SK-N-MC (cell line): ENCODE measurements around the gene NEIL1.

ENCODE experiments used
- DNase-seq: peaks from one replicate; pipeline ENCODE4 v3.0.0-alpha.2; 2011; ENCODE audit warnings: low read depth, low spot score
- H3K27ac ChIP-seq: fragments of 200-600 bp; sonication (generic); 2 replicates; pipeline ENCODE4 v1.5.1; 2016; ENCODE audit warnings: mixed run types
- H3K36me3 ChIP-seq: fragments of 200-600 bp; sonication (generic); 2 replicates; pipeline ENCODE4 v1.6.1; 2017; ENCODE audit warnings: antibody characterized with exemption, low read length, mixed read lengths; ENCODE audit not compliant: insufficient read depth
- H3K4me3 ChIP-seq: fragments of 200-600 bp; sonication (generic); 2 replicates; pipeline ENCODE4 v1.5.1; 2016
- H3K9ac ChIP-seq: fragments of 200-600 bp; sonication (generic); 2 replicates; pipeline ENCODE4 v1.8.0; 2017; ENCODE audit warnings: mixed run types, mixed read lengths; ENCODE audit not compliant: insufficient read length
- H3K9me3 ChIP-seq: fragments of 200-600 bp; sonication (generic); 2 replicates; pipeline ENCODE4 v1.6.1; 2017; ENCODE audit warnings: low read depth, mild to moderate bottlenecking, antibody characterized with exemption, low read length, moderate library complexity, mixed read lengths
- EZH2 ChIP-seq: fragments of 200-600 bp; sonication (generic); IDR thresholded peaks from one replicate; pipeline ENCODE4 v1.6.1; 2017; ENCODE audit warnings: antibody characterized with exemption
- FOXP2 ChIP-seq: optimal IDR thresholded peaks from 2 replicates; pipeline ENCODE3; 2011; ENCODE audit warnings: mild to moderate bottlenecking, moderate library complexity; ENCODE audit not compliant: insufficient read depth; ENCODE audit errors: extremely low read length, control extremely low read depth
- POLR2AphosphoS5 ChIP-seq: IDR thresholded peaks from 2 replicates; pipeline ENCODE4 v1.6.1; 2012; ENCODE audit warnings: mild to moderate bottlenecking, low read depth, low read length, borderline replicate concordance

NEIL1 gene

DNA sequence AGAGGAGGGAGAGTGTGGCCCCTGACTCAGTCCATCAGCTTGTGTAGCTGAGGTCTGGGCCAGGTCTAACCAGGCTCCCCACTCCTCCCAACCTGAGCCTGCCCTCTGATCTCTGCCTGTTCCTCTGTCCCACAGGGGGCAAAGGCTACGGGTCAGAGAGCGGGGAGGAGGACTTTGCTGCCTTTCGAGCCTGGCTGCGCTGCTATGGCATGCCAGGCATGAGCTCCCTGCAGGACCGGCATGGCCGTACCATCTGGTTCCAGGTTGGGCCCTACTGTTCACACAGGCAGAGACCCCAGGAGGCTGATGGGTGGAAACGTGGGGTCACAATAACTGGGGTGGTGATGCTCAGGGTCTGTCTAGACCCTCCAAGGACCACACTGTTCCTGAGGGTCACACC, 6.8 kb downstream of the NEIL1 start:
- Histone ChIP-seq H3K4me3 (no peak overlapping the region), H3K36me3 (no peaks in the 10 kb centered on the region), H3K27ac (no peak overlapping the region), H3K9ac (no peak overlapping the region), H3K9me3 (no peaks in the 10 kb centered on the region)
- no peak for DNase-seq
- TF ChIP-seq FOXP2 (no peak), EZH2 (no peak), POLR2AphosphoS5 (no peak; the same call in 1 of the 2 replicates)

- Histone ChIP-seq H3K36me3 (no peaks in the 10 kb centered on the region), H3K4me3 (no peak overlapping the region), H3K9ac (no peak overlapping the region), H3K9me3 (no peaks in the 10 kb centered on the region), H3K27ac (no peak overlapping the region)
- no peak for TF ChIP-seq EZH2
- no peak for TF ChIP-seq POLR2AphosphoS5
- no peak for TF ChIP-seq FOXP2
- no peak for DNase-seq
These were observed 7.6 kb downstream of the NEIL1 start for GRCh38 chr15:75354454-75354853.

- no peak overlapping the region for H3K27ac ChIP-seq
- no peak overlapping the region for H3K4me3 ChIP-seq
- H3K9ac ChIP-seq = no peak overlapping the region
- no peaks in the 10 kb centered on the region for H3K36me3 ChIP-seq
- DNase-seq = no peak
- no peaks in the 10 kb centered on the region for H3K9me3 ChIP-seq
- TF ChIP-seq POLR2AphosphoS5 = no peak
- TF ChIP-seq FOXP2 = no peak
These were observed 8.5 kb downstream of the NEIL1 start for GRCh38 chr15:75355369-75355768.

DNA sequence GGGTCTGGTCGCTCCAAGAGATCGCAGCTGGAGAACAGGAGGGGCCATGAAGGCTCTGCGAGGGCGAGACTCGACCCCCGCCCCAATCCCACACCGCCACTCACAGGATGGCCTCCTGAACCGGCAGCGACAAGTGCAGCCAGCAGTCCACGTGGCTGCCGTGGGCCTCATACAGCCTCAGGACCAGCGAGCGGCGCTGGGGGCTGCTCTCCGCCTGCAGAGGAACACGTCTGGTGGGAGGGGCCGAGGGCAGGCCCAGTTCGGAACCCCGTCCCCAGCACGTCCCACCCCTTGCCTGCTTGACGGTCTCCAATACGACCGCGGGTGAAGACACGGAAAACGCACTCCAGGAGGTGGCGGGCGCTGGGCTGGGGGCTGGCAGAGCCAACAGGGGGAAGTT, 9.2 kb downstream of the NEIL1 start:
- Histone ChIP-seq H3K4me3 (no peak overlapping the region), H3K9me3 (no peaks in the 10 kb centered on the region), H3K36me3 (no peaks in the 10 kb centered on the region), H3K27ac (no peak overlapping the region), H3K9ac (no peak overlapping the region)
- no peak for TF ChIP-seq EZH2
- no peak for TF ChIP-seq FOXP2
- DNase-seq = no peak

DNA sequence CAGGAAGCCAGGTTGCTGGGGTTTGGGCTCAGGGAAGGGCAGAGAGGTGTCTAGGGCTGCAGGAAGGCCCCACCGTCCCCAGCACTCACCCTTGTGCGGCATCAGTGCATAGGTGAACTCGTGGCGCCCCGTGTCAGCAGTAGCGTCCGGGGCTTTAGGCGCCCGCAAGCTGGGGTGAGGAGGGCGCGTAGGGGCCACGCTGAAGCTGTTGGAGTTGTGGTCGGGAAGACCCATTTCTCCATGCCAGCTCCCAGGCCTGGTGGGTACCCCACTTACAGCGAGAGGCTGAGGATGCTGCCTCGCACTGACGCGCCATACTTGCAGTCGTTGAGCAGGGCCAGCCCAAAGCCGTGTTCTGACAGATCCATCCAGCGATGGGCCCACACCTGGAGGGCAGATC, 9.7 kb downstream of the NEIL1 start:
- H3K4me3 ChIP-seq = no peak overlapping the region
- H3K9me3 ChIP-seq = no peaks in the 10 kb centered on the region
- H3K9ac ChIP-seq = no peak overlapping the region
- TF ChIP-seq EZH2 (no peak), POLR2AphosphoS5 (no peak), FOXP2 (no peak)
- no peak for DNase-seq
- no peaks in the 10 kb centered on the region for H3K36me3 ChIP-seq
- no peak overlapping the region for H3K27ac ChIP-seq

GRCh38 chr15:75357976-75358673, 11.3 kb downstream of the NEIL1 start:
- Histone ChIP-seq H3K27ac (no peak overlapping the region), H3K4me3 (no peak overlapping the region), H3K36me3 (no peaks in the 10 kb centered on the region), H3K9ac (no peak overlapping the region), H3K9me3 (no peaks in the 10 kb centered on the region)
- TF ChIP-seq EZH2 (no peak), POLR2AphosphoS5 (no peak), FOXP2 (no peak)
- no peak for DNase-seq

DNA sequence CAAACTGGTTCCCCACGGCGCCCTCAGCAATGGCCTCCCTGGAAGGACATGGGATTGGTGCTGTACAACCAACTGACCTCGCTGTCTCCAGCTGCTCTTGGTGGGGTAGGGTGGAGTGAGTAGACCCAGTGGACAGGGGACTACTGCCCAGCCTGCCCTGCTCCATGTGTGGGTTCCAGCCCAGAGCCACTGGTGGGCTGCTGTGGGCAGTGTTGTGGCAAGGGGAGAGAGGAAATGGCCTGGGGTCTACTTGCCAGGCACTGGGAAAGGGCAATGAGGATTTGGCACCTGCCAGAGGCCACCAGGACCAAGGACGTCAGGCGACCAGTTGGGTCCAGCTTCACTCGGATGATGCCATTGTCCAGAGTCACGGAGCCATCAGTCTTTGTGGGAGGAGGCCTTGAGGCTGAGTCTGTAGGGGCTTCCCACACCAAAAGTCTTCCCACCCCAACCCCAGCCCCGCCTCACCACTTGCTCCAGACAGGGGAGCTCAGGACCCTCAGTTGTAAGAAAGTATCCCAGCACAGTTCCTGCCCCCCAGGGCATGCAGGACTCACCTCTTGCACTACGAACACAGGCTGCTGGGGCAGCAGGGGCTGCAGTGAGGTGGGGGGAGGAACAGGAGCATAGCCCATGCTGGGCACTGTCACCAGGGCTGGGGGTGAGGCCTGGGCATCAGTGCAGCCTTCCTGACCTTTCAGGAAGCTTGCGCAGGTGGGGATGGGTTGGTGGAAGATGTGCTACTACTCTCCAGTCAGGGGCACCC, 12.1 kb downstream of the NEIL1 start:
- Histone ChIP-seq H3K36me3 (no peaks in the 10 kb centered on the region; the same call in 1 of the 2 replicates), H3K9ac (no peak overlapping the region), H3K27ac (no peak overlapping the region), H3K4me3 (no peak overlapping the region), H3K9me3 (no peaks in the 10 kb centered on the region)
- no peak for TF ChIP-seq POLR2AphosphoS5
- no peak for TF ChIP-seq FOXP2
- no peak for TF ChIP-seq EZH2
- DNase-seq = no peak

GRCh38 chr15:75359537-75360250, 12.9 kb downstream of the NEIL1 start:
- no peak overlapping the region for H3K27ac ChIP-seq
- no peak overlapping the region for H3K4me3 ChIP-seq
- TF ChIP-seq POLR2AphosphoS5 (no peak), FOXP2 (no peak), EZH2 (no peak)
- H3K36me3 ChIP-seq = no peaks in the 10 kb centered on the region; the same call in 1 of the 2 replicates
- DNase-seq = no peak
- H3K9me3 ChIP-seq = no peaks in the 10 kb centered on the region
- H3K9ac ChIP-seq = no peak overlapping the region

GRCh38 chr15:75360391-75360790, 13.6 kb downstream of the NEIL1 start:
- Histone ChIP-seq H3K9me3 (no peaks in the 10 kb centered on the region), H3K27ac (no peak overlapping the region), H3K36me3 (peaks cover 4% of the 10 kb centered on the region; the same call in 1 of the 2 replicates), H3K4me3 (no peak overlapping the region), H3K9ac (no peak overlapping the region)
- TF ChIP-seq POLR2AphosphoS5 = no peak
- TF ChIP-seq FOXP2 = no peak
- no peak for TF ChIP-seq EZH2
- DNase-seq = no peak
